Measurements from ENCODE around the gene PSMG3. TPM values are rescaled to one million over a fixed set of nuclear protein-coding genes. Genes with fewer than 3 reads are reported as not detected.

The PSMG3 gene
- total and polyA plus RNA-seq, 8 donors = 19.8 to 31.2 (median 25.1) TPM

- peaks cover 4 to 71% of the 10 kb centered on the region in 2 donors for H3K27me3 ChIP-seq
- H3K27ac ChIP-seq = no peak overlapping the region
- no peaks in the 10 kb centered on the region for H3K4me1 ChIP-seq
- TF ChIP-seq, protein P1, sequence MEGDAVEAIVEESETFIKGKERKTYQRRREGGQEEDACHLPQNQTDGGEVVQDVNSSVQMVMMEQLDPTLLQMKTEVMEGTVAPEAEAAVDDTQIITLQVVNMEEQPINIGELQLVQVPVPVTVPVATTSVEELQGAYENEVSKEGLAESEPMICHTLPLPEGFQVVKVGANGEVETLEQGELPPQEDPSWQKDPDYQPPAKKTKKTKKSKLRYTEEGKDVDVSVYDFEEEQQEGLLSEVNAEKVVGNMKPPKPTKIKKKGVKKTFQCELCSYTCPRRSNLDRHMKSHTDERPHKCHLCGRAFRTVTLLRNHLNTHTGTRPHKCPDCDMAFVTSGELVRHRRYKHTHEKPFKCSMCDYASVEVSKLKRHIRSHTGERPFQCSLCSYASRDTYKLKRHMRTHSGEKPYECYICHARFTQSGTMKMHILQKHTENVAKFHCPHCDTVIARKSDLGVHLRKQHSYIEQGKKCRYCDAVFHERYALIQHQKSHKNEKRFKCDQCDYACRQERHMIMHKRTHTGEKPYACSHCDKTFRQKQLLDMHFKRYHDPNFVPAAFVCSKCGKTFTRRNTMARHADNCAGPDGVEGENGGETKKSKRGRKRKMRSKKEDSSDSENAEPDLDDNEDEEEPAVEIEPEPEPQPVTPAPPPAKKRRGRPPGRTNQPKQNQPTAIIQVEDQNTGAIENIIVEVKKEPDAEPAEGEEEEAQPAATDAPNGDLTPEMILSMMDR (IDR thresholded peaks at IDR 0.05) = no peak
- no peaks in the 10 kb centered on the region for H3K36me3 ChIP-seq
- no peak for ATAC-seq
- H3K4me3 ChIP-seq = no peak overlapping the region
- intact Hi-C loops (cut with DNase I) = no loop called here
- H3K9me3 ChIP-seq = no peaks in the 10 kb centered on the region
- no peak for DNase-seq
Observed at GRCh38 chr7:1602386-1602785, 32.6 kb upstream of the PSMG3 start.

GRCh38 chr7:1601956-1602355, 32.1 kb upstream of the PSMG3 start:
- no peaks in the 10 kb centered on the region for H3K9me3 ChIP-seq
- no peaks in the 10 kb centered on the region for H3K36me3 ChIP-seq
- intact Hi-C loops (cut with DNase I) = no loop called here
- TF ChIP-seq, protein P1 (IDR thresholded peaks at IDR 0.05) = no peak
- H3K27me3 ChIP-seq = peaks cover 4 to 71% of the 10 kb centered on the region in 2 donors
- ATAC-seq = no peak
- no peaks in the 10 kb centered on the region for H3K4me1 ChIP-seq
- no peak overlapping the region for H3K4me3 ChIP-seq
- H3K27ac ChIP-seq = no peak overlapping the region
- peak in 1 of 4 donors; percentile 76 for DNase-seq

- no peak for DNase-seq
- Histone ChIP-seq H3K9me3 (no peaks in the 10 kb centered on the region), H3K27ac (no peak overlapping the region), H3K4me1 (no peaks in the 10 kb centered on the region), H3K4me3 (no peak overlapping the region), H3K27me3 (peaks cover 0 to 74% of the 10 kb centered on the region in 2 donors), H3K36me3 (no peaks in the 10 kb centered on the region)
- no peak for ATAC-seq
- TF ChIP-seq, protein P1 (IDR thresholded peaks at IDR 0.05) = no peak
- intact Hi-C loops (cut with DNase I) = loop anchor here in 1 of 2 donors (10.0 kb wide), 1 partner anchor 605 kb away; no protein-coding TSS in a partner anchor
Observed at GRCh38 chr7:1599640-1600395, 30.0 kb upstream of the PSMG3 start.

GRCh38 chr7:1598961-1599639, 29.3 kb upstream of the PSMG3 start:
- no peak for ATAC-seq
- DNase-seq = no peak
- intact Hi-C loops (cut with DNase I) = loop anchor here in 1 of 2 donors (10.0 kb wide), 1 partner anchor 606 kb away; no protein-coding TSS in a partner anchor
- H3K4me1 ChIP-seq = no peaks in the 10 kb centered on the region
- H3K4me3 ChIP-seq = no peak overlapping the region
- no peak overlapping the region for H3K27ac ChIP-seq
- H3K36me3 ChIP-seq = no peaks in the 10 kb centered on the region
- H3K27me3 ChIP-seq = peaks cover 0 to 67% of the 10 kb centered on the region in 2 donors
- H3K9me3 ChIP-seq = no peaks in the 10 kb centered on the region
- TF ChIP-seq, protein P1 (IDR thresholded peaks at IDR 0.05) = no peak

DNA sequence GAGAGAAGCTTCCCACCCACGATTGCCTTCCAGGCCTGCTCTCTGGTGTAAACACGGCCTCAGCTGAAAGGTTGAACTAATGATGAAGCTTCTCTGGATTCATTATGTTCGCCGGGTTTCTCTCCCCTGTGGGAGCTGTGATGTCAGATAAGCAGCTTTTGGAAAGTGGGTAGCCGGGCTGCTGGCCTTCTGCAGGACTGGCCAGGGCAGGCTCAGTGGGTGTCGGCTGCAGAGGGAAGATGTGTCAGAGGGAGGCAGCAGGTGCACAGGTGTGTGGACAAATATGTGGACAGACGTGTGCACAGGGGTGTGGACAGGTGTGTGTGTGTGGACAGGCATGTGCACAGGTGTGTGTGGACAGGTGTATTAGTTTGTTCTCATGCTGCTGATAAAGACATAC, 28.5 kb upstream of the PSMG3 start:
- Histone ChIP-seq H3K27ac (no peak overlapping the region), H3K27me3 (peaks cover 0 to 63% of the 10 kb centered on the region in 2 donors), H3K4me1 (no peaks in the 10 kb centered on the region), H3K36me3 (no peaks in the 10 kb centered on the region), H3K9me3 (no peaks in the 10 kb centered on the region), H3K4me3 (no peak overlapping the region)
- no peak for DNase-seq
- TF ChIP-seq, protein P1 (IDR thresholded peaks at IDR 0.05) = no peak
- ATAC-seq = no peak
- intact Hi-C loops (cut with DNase I) = loop anchor here in 1 of 2 donors (10.0 kb wide), 1 partner anchor 607 kb away; no protein-coding TSS in a partner anchor
